Fibroblast of pulmonary artery (primary cell): Measurements from ENCODE around the gene NR4A3.

ENCODE experiments used
- DNase-seq: peaks from one replicate; pipeline ENCODE4 v3.0.0-alpha.2; 2010; ENCODE audit warnings: low read depth
- H3K4me3 ChIP-seq: replicated peaks from 2 replicates; pipeline ENCODE4 v1.5.1; 2011; ENCODE audit warnings: low read depth, mild to moderate bottlenecking, control low read depth, low read length, moderate library complexity
- CTCF ChIP-seq: IDR thresholded peaks from 2 replicates; pipeline ENCODE4 v1.5.1; 2011; ENCODE audit warnings: mild to moderate bottlenecking, control low read depth, low read length, inconsistent platforms; ENCODE audit errors: missing control alignments

Gene NR4A3

GRCh38 chr9:99807276-99807852, 14.3 kb upstream of the NR4A3 start:
- DNase-seq, result peak; percentile 76
- peak; percentile 83 for TF ChIP-seq CTCF
- no peak overlapping the region for H3K4me3 ChIP-seq

- no peak for TF ChIP-seq CTCF
- no peak for DNase-seq
- H3K4me3 ChIP-seq, result no peak overlapping the region
Measured at GRCh38 chr9:99807956-99808355, 13.7 kb upstream of the NR4A3 start.

GRCh38 chr9:99808454-99808853, 13.2 kb upstream of the NR4A3 start:
- no peak for TF ChIP-seq CTCF

GRCh38 chr9:99809586-99810319, 11.9 kb upstream of the NR4A3 start:
- TF ChIP-seq CTCF, result no peak
- H3K4me3 ChIP-seq, result no peak overlapping the region
- DNase-seq, result no peak

More at GRCh38 chr9:99808454-99808853, 13.2 kb upstream of the NR4A3 start:
- H3K4me3 ChIP-seq, result no peak overlapping the region
- no peak for DNase-seq

GRCh38 chr9:99811172-99811571, 10.5 kb upstream of the NR4A3 start:
- no peak overlapping the region for H3K4me3 ChIP-seq
- no peak for TF ChIP-seq CTCF
- no peak for DNase-seq

- H3K4me3 ChIP-seq, result no peak overlapping the region
- no peak for TF ChIP-seq CTCF
- DNase-seq, result no peak
Measured at GRCh38 chr9:99811598-99812383, 9.9 kb upstream of the NR4A3 start.
